Measurements from ENCODE around the gene KIF2A.

KIF2A gene

GRCh38 chr5:62305715-62306322 lies at the start of gene KIF2A:
Gene KIF2A (plus strand): TSS chr5:62306206. CDS start chr5:62306473, 267 bp downstream.
- peak; percentile 97 for DNase-seq

- DNase-seq = no peak
Measured at GRCh38 chr5:62257020-62257367, 49.0 kb upstream of the KIF2A start.

- no peak for DNase-seq
Measured at GRCh38 chr5:62258654-62259053, 47.4 kb upstream of the KIF2A start.

- DNase-seq = peak; percentile 58
Measured at GRCh38 chr5:62259699-62260250, 46.2 kb upstream of the KIF2A start.

- DNase-seq = peak; percentile 57
Measured at GRCh38 chr5:62260513-62260912, 45.5 kb upstream of the KIF2A start.

- DNase-seq = no peak
Measured at GRCh38 chr5:62263401-62263800, 42.6 kb upstream of the KIF2A start.

GRCh38 chr5:62265648-62266112 lies 40.3 kb upstream of the KIF2A start:
- DNase-seq = no peak

- DNase-seq = no peak
Measured at GRCh38 chr5:62266573-62266972, 39.4 kb upstream of the KIF2A start.

GRCh38 chr5:62268234-62268633 lies 37.8 kb upstream of the KIF2A start:
- no peak for DNase-seq

- peak; percentile 51 for DNase-seq
Measured at GRCh38 chr5:62268792-62269191, 37.2 kb upstream of the KIF2A start.

GRCh38 chr5:62271370-62271769 lies 34.6 kb upstream of the KIF2A start:
- no peak for DNase-seq

GRCh38 chr5:62271870-62272269 lies 34.1 kb upstream of the KIF2A start:
- DNase-seq = no peak

GRCh38 chr5:62273687-62274086 lies 32.3 kb upstream of the KIF2A start:
- DNase-seq = no peak

GRCh38 chr5:62275581-62275980 lies 30.4 kb upstream of the KIF2A start:
- no peak for DNase-seq

GRCh38 chr5:62281411-62281810 lies 24.6 kb upstream of the KIF2A start:
- no peak for DNase-seq

GRCh38 chr5:62282064-62282463 lies 23.9 kb upstream of the KIF2A start:
- no peak for DNase-seq

GRCh38 chr5:62283005-62283404 lies 23.0 kb upstream of the KIF2A start:
- no peak for DNase-seq

- no peak for DNase-seq
Measured at GRCh38 chr5:62283861-62284260, 22.1 kb upstream of the KIF2A start.

GRCh38 chr5:62284946-62285891 lies 20.8 kb upstream of the KIF2A start:
- peak; percentile 65 for DNase-seq

GRCh38 chr5:62286834-62287233 lies 19.2 kb upstream of the KIF2A start:
- DNase-seq = no peak

- no peak for DNase-seq
Measured at GRCh38 chr5:62287237-62287636, 18.8 kb upstream of the KIF2A start.

- no peak for DNase-seq
Measured at GRCh38 chr5:62288118-62288517, 17.9 kb upstream of the KIF2A start.

GRCh38 chr5:62289813-62290212 lies 16.2 kb upstream of the KIF2A start:
- no peak for DNase-seq

- peak; percentile 47 for DNase-seq
Measured at GRCh38 chr5:62291829-62292228, 14.2 kb upstream of the KIF2A start.
